ENCODE results near the gene TMEM167A. TPM values are rescaled to one million over a fixed set of nuclear protein-coding genes. Genes with fewer than 3 reads are reported as not detected.

Gene TMEM167A
- total RNA-seq, 1 donor, result 106 TPM

DNA sequence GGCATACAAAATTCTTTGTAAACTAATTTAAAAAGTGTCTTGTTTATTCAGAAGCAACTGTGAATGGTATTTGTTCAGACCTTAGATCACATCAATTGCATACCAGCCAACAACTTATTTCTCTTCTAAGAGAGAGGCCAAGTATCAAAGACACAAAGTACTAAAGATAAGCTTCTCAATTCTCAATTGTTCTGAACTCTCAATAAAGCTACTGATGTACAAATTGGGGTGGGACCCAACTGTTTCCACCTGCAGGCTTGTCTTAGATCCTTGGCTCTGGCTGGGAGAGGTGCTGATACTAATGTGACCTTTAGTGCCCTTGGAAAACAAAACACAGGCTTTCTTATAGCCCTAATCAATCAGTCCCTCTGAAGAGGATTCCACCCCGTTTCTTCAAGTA, 22.3 kb upstream of the TMEM167A start:
- no peak for DNase-seq (ENCODE audit: low read depth)
- no peak overlapping the region for H3K4me3 ChIP-seq (ENCODE audit: low read depth, low read length)
- TF ChIP-seq, protein P1, sequence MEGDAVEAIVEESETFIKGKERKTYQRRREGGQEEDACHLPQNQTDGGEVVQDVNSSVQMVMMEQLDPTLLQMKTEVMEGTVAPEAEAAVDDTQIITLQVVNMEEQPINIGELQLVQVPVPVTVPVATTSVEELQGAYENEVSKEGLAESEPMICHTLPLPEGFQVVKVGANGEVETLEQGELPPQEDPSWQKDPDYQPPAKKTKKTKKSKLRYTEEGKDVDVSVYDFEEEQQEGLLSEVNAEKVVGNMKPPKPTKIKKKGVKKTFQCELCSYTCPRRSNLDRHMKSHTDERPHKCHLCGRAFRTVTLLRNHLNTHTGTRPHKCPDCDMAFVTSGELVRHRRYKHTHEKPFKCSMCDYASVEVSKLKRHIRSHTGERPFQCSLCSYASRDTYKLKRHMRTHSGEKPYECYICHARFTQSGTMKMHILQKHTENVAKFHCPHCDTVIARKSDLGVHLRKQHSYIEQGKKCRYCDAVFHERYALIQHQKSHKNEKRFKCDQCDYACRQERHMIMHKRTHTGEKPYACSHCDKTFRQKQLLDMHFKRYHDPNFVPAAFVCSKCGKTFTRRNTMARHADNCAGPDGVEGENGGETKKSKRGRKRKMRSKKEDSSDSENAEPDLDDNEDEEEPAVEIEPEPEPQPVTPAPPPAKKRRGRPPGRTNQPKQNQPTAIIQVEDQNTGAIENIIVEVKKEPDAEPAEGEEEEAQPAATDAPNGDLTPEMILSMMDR (IDR thresholded peaks at IDR 0.05; ENCODE audit: insufficient read depth, low read length), result no peak

DNA sequence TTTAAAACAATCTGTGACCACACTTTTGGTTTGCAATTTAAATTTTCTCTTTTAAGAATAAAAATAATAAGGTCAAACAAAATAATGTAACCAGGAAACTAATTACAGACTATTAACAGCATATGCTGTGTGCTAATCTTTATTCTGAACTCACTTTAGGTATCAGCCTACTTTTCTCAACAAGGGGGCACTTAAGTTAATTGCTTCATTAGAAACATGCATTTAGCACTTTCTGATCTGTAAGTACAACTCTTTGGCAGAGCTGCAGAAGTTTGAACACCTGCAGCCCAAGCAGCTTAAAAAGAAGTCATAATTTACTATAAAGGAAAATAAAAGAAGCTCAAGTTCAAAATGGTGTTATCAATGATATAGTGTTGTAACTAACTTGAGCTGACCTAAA, 21.8 kb upstream of the TMEM167A start:
- TF ChIP-seq, protein P1 (IDR thresholded peaks at IDR 0.05; ENCODE audit: insufficient read depth, low read length), result no peak
- no peak overlapping the region for H3K4me3 ChIP-seq (ENCODE audit: low read depth, low read length)
- DNase-seq (ENCODE audit: low read depth), result no peak

DNA sequence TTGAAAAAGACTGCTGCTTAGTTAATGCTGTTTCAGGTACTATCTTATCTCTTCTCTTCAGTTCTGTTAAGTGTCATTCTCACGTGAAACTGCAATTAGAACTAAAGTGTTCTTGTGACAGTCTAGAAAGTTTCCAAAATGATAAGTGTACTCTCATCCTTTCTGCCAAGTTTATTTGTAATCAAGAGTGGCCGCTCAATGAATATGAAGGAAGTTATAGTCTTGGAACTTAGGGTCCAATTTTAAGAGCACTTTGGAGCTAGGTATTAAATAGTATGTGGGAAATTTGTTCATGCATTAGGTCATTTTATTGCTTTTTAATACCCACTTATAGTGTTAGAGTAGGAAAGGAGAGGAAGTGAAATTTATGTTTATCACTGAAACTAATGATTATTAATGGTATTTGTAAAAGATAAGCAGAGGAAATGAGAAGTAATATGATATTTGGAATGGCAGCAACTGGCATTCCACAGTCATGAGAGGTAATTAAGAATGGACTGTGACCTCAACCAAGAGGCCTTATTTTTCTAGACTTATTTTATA, 20.6 kb upstream of the TMEM167A start:
- no peak overlapping the region for H3K4me3 ChIP-seq (ENCODE audit: low read depth, low read length)
- DNase-seq (ENCODE audit: low read depth), result peak; percentile 60
- TF ChIP-seq, protein P1 (IDR thresholded peaks at IDR 0.05; ENCODE audit: insufficient read depth, low read length), result no peak

DNA sequence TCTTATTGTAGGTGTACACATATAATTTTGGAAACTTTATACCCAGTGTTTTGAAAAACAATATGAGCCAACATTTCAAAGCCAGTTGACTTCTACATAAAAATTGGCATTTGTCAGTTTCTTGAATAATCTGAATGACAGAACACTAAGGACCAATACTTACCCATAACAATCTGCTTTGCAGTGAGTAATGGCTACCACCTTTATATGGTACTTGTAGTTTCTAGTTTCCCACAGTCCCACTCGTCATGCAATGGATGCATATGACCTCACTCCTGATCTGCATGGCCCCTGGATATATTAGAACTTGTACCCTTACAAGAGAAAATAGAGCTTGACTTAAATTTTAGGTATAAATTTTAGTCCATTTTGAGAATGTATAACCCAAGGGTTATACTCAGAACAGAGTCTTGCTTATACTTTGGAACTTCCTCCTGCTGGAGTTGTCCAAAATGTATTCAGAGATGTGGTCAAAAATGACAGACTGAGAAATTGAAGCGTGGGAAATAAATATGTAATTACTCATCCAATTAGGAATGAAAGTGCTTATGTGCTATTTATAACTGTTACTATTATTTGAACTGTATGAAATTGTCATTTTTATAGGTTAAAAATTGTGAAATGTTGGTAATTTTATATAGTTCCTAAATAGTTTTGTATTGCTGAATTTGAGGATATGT, 19.6 kb upstream of the TMEM167A start:
- TF ChIP-seq, protein P1 (IDR thresholded peaks at IDR 0.05; ENCODE audit: insufficient read depth, low read length), result no peak
- no peak for DNase-seq (ENCODE audit: low read depth)
- H3K4me3 ChIP-seq (ENCODE audit: low read depth, low read length), result no peak overlapping the region

DNA sequence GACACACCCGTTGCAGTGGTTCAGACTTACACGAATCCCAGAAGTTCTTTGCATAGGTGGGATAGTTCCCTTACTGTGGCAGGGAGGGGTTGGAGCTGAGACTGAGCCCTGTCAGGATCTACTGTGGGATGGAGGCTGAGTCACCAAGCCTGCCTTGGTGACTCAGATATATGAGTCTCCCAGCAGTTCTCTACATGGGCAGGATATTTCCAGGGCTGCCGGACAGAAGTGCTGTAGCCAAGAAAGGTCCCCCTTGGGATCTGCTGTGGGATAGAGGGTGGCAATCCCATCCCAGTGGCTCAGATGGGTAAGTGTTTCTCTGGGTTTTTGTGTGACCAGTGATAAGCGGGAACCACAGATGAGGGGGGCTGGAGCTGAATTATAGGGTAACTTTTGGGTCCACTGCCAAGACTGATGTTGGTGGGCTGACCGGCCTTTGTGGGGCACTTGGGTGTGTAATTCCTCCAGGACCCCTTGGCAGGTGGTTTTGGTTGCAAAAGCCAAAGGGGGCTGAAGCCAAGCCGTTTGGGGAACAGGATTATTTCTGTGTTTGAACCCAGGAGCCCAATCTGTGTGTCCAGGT, 18.9 kb upstream of the TMEM167A start:
- no peak overlapping the region for H3K4me3 ChIP-seq (ENCODE audit: low read depth, low read length)
- TF ChIP-seq, protein P1 (IDR thresholded peaks at IDR 0.05; ENCODE audit: insufficient read depth, low read length), result peak; percentile 1

DNA sequence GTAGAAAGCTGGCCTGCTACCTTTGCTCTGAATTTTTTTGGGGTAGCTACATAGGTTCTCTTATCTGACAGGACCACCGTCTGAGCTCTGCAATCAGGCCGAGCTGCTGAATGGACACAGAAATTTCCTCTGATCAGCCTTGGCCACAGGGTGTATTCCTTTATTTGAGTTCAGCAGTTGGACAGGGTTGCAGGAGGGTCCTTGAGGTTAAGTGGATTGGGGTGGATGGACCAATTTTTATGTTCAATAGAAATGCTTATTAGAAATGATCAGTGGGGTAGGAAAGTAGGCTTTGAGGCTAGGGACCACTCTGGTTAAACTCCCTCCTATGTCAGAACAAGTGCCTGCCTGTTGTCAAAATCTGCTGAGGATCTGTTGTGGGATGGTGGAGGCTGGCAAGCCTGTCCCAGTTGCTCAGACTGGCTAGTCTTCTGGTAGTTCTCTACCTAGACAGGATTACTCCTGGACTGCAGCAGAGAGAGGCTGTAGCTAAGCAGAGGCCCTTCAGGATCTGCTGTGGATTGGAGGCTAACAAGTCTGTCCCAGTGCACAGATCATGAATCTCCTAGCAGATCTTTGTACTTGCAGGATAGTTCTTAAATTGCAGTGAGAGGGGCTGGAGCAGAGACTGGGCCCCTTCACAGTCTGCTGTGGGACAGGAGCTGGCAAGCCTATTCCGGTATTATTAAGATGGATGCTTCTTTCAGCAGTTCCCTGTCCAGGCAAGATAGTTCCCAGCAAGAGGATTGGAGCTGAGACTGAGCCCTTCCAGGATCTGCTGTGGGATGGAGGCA, 18.2 kb upstream of the TMEM167A start:
- DNase-seq (ENCODE audit: low read depth), result no peak
- TF ChIP-seq, protein P1 (IDR thresholded peaks at IDR 0.05; ENCODE audit: insufficient read depth, low read length), result no peak
- H3K4me3 ChIP-seq (ENCODE audit: low read depth, low read length), result no peak overlapping the region

More for the DNA sequence above, 18.9 kb upstream of the TMEM167A start:
- DNase-seq (ENCODE audit: low read depth), result peak; percentile 69

Measured in fibroblast of the aortic adventitia (primary cell).